HG02870 (cell line): ENCODE data around the gene TRDN.
"Not testable (repeated sequence)": the region's sequence is repeated elsewhere in the genome, so short reads cannot be mapped to it uniquely, and the experiment has no call there.

Experiments
- ATAC-seq: cut with Tn5 transposase; IDR thresholded peaks from one replicate; pipeline ENCODE4 v1.9.1; 2021; ENCODE audit warnings: mild to moderate bottlenecking, moderate library complexity; ENCODE audit not compliant: unreplicated experiment

TRDN gene

DNA sequence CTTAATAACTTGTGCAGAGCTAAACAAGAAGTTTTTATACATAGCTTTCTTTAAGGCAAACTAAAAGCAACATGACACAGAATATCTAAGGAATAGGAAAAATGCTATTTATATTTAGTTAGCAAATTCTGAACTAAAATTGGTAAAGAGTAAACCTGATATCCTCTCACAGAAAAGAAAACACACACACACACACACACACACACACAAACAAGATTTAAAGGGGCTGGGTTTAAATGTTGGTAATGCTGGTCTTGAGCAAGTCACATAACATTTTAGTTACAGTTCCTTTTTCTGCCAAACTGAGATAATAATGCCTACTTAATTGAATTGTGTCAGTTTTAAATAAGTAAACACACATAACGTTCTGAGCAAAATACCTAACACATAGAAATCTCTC, 1.6 kb downstream of the TRDN start:
- ATAC-seq = no peak

DNA sequence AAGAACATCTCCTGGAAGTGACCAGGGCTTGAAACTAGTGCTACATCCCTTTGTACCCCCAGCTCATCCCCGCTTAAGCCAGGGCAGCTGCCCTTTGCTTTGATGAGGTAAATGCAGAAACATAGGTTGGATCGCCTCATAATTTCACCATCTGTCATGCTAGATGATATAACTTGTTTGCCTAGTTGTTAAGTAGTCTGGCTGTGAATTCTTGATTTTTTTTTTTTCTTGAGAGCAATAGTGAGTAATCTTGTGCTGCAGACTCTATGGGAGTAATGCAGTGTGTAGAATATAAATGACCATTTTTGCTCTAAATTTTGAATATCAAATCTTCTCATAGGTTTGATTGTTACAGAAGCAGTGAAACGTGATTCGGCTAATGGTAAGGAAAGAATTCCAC, 4.1 kb downstream of the TRDN start:
- ATAC-seq = no peak

DNA sequence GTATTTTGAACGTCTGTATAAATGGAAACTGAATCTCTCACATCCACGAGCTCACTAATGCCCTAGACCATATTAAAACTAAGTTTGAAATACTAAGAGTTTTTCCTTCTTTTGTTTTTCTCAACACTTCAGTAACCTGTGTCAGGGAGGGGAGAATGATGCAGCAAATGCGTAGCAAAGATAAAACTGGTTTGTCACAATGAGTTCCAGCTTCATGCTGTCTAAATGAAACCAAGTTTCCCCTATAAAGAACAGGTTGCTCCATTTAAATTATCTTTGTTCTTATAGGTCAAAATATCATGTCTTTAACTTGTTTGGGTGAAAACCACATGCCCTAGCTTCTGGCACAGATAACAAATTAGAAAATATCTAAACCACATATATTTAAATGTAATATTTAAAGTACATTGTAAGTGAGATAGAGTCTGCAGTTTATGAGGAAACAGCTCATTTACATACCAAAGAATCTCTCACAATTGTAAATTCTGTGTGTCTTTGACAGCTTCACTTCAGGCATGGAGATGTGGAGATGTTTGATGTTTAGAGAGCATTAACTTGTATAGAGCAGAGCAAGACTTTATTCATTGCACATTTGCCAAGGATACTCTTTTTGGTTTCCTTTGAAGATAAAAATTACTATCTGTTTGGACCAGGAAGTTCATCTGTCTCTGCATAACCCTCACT, 7.3 kb downstream of the TRDN start:
- no peak for ATAC-seq

DNA sequence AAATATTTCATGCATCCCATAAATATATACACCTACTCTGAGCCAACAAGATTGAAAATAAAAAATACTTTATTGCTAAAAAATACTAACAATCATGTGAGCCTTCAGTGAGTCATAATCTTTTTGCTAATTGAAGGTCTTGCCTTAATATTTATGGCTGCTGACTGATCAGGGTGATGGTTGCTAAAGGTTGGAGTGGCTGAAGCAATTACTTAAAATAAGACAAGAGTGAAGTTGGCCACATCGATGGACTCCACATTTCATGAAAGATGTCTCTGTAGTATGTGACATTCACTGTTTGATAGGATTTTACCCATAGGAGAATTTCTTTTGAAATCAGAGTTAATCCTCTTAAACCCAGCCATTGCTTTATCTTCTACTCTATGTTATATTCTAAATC, 11.1 kb downstream of the TRDN start:
- ATAC-seq = no peak

DNA sequence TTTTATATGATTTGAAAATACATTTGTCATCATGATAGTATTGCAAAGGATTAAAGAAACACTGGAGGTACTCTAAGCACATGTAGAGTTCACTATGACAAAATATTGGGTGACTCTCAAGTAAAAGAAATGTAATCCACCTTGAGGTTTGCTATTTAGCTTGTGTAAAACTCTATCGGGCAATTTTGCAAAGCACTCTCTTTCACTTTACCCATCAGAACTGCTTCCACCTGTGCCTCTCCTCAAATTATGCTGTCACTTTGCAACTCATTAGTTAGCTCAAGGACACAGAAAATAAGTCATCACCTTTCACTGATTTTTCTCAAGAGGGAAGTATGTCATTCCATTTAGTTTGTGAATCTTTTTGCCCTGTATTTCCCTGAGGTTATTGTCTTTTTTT, 14.0 kb downstream of the TRDN start:
- ATAC-seq = no peak

DNA sequence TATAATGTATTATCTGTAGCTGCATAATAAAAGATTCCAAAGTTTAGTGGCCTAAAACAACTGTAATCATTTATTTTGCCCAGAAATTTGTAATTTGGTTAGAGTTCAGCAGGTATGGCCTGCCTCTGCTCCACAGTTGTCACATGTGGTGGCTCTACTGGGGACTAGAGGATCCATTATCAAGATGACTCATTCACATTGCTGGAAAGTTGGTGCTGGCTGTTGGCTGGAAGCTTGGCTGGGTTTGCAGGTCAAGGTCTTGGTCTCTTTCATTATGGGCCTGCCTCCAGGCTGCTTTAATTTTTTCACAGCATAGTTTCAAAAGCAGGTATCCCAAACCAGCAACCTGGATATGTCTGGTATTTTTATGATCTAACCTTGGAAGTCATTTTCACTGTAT, 17.6 kb downstream of the TRDN start:
- ATAC-seq = no peak

DNA sequence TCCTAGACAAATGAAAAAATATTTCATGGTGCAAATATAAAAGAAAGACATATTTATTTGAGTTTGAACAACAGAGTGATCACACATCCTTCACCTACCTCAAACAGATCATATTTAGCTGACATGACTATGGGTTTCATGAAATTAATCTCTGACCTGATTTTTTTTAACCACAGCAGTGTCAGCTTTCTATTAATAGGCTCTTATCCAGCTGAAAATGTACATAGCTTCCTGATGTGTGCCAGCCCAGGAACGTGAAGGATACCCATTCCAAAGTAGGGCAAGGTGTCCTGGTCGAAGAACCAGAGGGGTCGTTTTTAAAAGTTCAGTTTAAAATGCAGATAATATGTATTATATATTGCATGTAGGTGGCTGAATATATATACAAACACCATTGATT, 19.8 kb downstream of the TRDN start:
- ATAC-seq = no peak

DNA sequence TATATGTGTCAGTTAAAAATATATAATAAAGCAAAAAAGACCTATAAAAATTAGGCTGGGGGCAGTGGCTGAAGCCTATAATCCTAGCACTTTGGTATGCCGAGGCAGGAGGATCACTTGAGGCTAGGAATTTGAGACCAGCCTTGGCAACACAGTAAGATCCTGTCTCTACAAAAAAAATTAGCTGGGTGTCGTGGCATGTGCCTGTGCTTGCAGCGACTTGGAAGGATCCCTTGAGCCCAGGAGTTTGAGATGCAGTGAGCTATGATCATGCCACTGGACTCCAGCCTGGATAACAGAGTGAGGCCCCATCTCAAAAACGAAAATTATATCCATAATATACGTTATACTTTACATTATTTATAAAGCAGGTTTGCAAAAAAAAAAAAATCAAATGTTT, 20.7 kb downstream of the TRDN start:
- ATAC-seq = no peak

DNA sequence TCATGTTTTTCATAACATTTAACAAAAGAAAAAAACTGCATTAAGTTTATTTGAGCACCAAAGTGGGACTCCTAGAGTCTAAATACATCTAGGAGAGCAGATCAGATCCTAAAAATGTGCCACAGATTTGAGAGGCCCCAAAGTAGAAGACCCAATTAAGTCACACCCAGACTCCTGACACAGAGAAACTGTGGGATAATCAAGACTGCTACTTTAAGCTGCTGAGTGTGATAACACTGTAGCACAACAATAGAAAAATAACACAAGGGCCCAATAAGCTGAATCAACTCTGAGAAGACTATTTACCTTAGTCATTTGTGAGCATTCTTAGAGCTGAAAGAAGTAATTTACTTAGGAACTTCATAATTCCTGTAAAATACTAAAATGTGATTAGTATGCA, 26.0 kb downstream of the TRDN start:
- no peak for ATAC-seq

DNA sequence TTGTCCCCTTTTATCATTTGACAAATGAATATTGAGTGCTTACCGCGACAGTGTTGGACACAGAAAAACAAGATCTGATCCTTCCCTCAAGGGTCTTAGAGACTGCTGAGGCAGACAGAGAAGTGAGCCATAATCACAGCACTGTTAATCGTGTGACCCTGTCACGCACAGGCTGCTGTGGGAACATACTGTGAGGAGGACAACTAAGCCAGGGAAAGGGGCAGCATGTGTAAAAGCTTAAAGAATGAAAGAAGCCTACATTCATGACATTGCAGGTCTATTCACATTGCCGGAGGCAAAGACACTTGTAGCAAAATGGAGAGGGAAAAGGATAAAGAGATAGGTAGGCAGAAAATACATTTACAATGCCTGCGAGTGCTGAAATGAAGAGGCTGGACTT, 32.7 kb downstream of the TRDN start:
- no peak for ATAC-seq

DNA sequence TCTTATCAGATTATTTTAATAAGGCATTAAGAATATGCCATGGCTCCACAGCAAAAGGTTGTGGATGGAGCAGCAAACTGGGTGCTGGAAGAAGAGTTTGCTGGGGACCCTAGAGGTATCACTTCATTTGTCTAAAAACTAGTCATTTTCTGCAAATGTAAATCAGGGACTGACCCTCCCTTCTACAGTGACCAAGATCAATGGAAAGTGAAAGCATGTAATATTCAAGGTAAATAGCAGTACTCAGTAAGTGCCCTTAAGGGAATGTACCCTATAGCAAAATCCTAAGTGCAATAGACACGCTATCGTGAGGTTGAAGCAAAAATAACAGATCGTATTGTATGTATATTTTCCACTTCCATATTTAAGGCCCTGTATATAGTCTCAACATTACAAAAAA, 38.7 kb downstream of the TRDN start:
- ATAC-seq = peak; percentile 95

DNA sequence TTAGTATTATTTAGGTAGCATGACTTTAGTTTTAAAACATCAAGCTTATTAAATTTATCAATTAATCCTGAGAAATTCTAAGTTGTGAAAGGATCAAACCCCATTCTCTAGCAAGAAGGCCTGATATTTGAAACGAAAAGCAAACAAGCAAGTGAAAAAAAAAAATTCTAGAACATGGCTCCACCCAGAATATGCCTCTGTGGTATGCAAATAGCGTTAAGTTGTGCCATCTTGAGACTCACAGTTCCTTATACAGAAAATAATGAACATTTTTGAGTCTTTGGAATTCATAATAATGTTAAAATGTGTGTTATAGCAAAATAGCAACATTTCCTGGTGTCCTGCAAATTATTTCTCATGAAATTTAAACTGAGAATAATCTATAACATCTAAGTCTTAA, 42.0 kb downstream of the TRDN start:
- ATAC-seq = no peak

DNA sequence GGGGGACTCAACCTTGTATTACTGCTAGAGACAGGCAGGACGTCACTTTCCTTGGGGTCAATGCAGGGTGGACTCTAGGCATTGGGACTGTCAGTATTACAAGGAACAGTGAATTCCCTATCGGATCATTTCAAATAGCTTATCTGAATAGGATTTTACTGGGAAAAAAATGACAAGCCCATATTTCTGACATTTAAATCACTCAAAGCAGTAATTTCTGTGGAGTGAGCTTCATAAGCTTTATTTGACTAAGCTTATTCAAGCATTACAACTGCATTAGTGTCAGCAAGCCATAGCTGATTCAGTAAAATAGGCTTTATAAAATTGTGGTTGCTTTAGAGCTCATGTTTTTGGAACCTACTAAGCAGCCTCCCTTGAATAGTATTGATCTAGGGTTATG, 44.3 kb downstream of the TRDN start:
- ATAC-seq = no peak

DNA sequence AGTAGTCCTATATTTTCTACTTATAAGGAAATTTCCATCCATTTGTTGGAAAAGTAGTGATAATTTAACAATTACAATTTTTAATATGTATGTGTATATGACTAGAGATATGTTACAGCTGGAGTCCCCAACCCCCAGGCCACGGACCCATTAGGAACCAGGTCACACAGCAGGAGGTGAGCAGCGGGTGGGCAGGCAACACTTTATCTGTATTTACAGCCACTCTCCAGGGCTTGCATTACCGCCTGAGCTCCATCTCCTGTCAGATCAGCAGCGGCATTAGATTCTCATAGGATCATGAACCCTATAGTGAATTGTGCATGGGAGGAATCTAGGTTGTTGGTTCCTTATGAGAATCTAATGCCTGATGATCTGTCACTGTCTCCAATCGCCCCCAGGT, 46.8 kb downstream of the TRDN start:
- ATAC-seq = no peak

DNA sequence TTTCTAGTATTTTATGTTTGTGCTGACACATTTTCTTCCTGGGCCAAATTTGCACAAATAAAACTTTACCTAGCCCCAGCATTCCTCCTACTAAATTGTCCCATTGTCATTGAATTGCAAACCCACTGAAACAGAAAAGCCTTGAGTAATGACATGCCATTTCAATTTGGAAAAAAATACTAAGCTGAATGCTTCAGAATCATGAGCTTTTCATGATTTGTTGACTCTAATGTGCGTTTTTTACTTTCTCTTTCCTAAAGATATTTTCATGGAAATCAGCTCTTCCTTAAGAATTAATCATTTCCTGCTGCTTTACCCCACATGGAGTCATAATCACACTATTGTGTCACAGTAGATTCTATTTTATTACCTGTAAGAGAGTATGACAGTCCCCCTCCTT, 47.4 kb downstream of the TRDN start:
- ATAC-seq = no peak

DNA sequence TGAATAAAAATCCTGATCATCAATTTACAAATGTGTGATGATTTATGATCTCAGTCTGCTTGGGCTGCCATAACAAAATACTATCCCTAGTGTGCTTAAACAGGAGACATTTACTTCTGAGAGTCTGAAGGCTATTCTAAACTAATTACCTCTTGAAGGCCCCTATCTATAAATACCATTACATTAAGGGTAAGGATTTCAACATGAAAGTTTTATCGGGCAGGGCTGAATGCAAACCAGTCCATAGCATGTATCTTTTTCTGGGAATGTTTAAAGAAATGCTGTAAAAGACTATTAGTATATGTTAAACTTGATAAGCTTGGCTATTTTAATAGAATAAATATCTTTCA, 48.2 kb downstream of the TRDN start:
- no peak for ATAC-seq

DNA sequence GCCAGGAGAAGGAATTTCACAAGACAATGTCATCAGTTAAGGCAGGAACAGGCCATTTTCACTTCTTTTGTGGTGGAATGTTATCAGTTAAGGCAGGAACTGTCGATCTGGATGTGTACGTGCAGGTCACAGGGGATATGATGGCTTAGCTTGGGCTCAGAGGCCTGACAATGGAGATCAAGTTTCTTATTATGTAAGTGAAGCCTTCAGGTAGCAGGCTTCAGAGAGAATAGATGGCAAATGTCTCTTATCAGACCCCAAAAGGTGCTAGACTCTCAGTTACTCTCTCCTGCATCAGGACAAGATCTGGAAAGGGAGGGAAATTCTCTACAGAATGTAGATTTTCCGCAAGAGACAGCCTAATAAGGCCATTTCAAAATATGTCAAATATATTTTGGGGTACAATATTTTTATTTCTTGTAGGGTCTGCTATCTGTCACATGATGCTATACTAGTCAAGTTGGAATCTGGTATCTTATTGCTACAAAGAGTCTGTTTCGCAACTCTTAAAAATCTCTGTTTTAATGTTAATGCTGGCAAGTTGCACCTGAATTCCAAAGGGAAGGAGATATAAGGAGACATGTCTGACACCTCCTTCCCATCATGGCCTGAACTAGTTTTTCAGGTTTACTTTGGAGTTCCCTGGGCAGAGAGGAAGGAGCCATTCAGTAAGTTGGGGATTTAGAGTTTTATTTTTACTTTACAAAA, 48.8 kb downstream of the TRDN start:
- no peak for ATAC-seq

DNA sequence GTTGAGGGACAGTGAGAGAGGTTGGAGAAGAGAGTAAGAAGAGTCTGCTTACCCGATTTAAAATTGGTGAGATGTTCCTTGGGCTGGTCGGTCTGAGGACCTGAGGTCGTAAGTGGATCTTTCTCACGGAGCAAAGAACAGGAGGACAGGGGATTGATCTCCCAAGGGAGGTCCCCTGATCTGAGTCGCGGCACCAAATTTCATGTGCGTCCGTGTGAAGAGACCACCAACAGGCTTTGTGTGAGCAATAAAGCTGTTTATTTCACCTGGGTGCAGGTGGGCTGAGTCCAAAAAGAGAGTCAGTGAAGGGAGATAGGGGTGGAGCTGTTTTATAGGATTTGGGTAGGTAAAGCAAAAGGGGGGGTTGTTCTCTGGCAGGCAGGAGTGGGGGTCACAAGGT, 49.3 kb downstream of the TRDN start:
- not testable (repeated sequence) for ATAC-seq

DNA sequence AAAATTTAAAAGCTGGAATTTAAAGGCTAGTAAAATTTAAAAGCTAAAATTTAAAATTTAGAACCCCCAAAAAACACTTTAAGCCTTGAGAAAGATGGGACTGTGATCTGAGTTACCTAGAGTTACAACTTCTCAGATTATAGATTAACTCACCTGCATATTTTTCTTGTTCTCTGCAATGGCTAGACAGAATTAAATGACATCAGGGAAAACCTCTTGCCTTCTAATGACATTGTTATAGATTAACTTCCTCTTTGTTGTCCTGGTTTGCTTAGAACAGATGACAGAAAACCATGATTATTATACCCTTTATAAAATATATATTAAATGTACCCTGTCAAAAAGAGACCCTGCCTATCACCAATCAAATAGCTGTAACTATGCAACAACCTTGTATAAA, 56.4 kb downstream of the TRDN start:
- no peak for ATAC-seq

DNA sequence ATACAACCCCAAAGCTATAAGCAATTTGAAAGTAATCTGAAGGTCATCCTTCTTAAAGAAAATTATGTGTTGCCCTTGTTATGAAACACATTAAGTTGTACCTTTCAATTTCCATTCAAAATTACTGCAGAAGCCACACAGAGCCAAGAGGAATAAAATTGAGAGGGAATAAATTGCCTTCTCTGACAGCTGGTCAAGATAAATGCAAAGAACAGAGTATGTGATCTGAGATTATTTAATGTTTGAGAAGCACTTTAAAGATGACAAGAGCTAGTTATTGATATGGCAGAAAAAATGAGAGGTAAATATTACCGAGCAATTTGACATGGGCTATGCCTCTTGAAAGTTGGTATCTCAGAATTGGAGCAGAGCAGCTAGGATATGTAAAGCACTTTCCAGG, 61.6 kb downstream of the TRDN start:
- ATAC-seq = no peak

DNA sequence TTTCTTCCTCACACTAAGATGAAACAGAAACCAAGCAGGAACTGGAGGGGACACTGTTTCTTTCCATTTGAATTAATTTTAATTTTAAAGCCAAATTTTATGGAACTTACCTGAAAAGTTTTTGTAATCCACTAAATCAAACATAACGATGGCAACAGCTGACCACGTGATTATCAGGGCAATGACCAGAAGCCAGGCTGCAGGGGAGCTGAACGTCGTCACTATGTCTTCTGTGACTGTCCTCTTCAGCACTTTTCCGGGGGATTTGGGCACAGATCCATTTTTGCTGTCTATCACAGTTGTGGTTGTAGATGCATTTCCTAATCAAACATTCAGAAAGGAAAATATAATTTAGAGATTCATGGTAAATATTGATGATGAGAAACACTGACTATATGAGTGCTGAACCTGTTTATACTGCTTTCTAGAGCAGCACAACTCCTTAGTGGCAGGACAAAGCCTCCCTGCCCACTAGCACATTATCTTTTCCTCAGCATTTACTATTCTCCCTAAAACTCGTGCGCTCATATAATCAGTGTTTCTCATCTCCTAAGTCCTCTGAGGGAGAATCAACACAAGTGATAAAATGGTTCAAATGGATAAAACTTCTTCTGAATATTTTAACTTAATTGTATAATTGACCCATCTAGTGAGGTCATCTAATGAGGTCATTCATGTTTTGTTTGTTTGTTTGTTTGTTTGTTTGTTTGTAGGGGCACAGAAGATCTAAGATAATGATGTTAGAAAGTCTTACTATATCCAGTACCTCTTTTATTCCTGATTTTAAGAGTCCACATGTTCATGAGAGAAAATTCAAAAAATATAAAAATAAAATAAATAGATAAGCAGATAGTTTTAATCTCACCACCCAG, 65.7 kb downstream of the TRDN start:
- no peak for ATAC-seq

DNA sequence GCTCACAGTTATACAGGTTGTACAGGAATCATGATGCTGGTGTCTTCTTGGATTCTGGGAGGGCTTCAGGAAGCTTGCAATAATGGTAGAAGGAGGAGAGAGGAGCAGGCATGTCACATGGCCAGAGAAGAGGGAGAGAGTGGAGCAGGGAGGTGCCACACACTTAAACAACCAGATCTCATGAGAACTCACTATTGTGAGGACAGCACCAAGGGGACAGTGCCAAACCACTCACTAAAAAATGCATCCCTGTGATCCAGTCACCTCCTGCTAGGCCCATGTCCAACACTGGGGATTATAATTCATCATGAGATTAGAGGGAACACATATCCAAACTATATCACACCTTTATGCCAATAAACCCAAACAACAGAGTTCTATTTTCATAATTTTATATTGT, 67.2 kb downstream of the TRDN start:
- no peak for ATAC-seq
